DND-41 (cell line): ENCODE measurements around the gene KRTAP4-11.

Source experiments
- EZH2 ChIP-seq: IDR thresholded peaks from 3 replicates; pipeline ENCODE4 v1.6.1; 2012; ENCODE audit warnings: borderline replicate concordance, low read depth, mild to moderate bottlenecking, moderate library complexity, low read length, inconsistent platforms; ENCODE audit not compliant: severe bottlenecking
- TF ChIP-seq, protein P1 (sequence below): IDR thresholded peaks from 2 replicates; pipeline ENCODE4 v1.5.1; 2012; ENCODE audit warnings: borderline replicate concordance, low read length, moderate library complexity, mild to moderate bottlenecking; ENCODE audit not compliant: poor library complexity, severe bottlenecking; ENCODE audit errors: extremely low read depth

- TF ChIP-seq, protein P1, sequence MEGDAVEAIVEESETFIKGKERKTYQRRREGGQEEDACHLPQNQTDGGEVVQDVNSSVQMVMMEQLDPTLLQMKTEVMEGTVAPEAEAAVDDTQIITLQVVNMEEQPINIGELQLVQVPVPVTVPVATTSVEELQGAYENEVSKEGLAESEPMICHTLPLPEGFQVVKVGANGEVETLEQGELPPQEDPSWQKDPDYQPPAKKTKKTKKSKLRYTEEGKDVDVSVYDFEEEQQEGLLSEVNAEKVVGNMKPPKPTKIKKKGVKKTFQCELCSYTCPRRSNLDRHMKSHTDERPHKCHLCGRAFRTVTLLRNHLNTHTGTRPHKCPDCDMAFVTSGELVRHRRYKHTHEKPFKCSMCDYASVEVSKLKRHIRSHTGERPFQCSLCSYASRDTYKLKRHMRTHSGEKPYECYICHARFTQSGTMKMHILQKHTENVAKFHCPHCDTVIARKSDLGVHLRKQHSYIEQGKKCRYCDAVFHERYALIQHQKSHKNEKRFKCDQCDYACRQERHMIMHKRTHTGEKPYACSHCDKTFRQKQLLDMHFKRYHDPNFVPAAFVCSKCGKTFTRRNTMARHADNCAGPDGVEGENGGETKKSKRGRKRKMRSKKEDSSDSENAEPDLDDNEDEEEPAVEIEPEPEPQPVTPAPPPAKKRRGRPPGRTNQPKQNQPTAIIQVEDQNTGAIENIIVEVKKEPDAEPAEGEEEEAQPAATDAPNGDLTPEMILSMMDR = no peak
- TF ChIP-seq EZH2 = no peak
Measured at GRCh38 chr17:41076788-41077187, 41.4 kb downstream of the KRTAP4-11 start.
